ENCODE data around the gene PRICKLE2.

The PRICKLE2 gene

DNA sequence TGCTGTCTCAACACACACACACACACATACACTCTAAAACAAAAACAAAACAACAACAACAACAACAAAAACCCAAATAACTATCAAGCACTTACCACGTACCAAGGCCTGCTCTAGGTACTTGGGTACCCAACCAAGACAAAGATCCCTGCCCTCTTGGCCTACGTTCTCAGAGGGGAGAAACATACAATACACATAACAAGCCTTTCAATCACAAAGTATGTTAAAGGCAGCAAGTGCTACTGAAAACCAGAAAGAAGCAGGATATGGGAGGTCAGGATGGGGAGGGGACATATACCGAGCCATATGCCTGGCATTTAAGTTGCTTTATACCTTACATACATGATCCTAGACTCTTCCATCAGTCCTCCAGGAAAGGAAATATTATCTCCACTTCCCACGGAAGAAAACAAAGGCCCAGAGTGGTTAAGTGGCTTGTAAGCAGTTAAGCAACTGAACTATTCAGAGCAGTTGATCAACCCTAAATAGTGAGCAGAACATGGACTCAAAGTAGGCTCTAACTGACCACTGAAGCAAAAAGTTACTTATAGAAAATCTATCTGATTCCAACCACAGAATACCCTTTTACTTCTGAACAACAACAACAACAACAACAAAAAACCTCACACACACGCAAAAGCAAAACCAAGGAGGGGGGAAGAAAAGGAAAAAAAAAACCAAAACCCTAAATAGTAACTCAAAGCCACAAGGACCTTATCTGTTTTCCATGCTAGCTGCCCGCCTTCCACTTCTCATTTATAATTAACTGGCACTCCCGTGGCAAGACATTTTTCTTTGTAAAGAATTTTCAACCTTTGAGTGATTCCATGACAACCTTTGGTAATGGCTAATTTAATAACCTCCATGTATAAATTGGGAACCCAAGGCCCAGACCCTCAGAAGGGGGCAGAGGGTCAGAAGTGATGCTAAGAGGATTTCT, 21.0 kb downstream of the PRICKLE2 start:
- no peak overlapping the region for H3K4me3 ChIP-seq (ENCODE audit: low read depth, low read length)
- TF ChIP-seq, protein P1, sequence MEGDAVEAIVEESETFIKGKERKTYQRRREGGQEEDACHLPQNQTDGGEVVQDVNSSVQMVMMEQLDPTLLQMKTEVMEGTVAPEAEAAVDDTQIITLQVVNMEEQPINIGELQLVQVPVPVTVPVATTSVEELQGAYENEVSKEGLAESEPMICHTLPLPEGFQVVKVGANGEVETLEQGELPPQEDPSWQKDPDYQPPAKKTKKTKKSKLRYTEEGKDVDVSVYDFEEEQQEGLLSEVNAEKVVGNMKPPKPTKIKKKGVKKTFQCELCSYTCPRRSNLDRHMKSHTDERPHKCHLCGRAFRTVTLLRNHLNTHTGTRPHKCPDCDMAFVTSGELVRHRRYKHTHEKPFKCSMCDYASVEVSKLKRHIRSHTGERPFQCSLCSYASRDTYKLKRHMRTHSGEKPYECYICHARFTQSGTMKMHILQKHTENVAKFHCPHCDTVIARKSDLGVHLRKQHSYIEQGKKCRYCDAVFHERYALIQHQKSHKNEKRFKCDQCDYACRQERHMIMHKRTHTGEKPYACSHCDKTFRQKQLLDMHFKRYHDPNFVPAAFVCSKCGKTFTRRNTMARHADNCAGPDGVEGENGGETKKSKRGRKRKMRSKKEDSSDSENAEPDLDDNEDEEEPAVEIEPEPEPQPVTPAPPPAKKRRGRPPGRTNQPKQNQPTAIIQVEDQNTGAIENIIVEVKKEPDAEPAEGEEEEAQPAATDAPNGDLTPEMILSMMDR (IDR thresholded peaks at IDR 0.05; ENCODE audit: control insufficient read depth, extremely low read depth, insufficient read depth) = no peak
- DNase-seq (ENCODE audit: low read depth) = no peak

DNA sequence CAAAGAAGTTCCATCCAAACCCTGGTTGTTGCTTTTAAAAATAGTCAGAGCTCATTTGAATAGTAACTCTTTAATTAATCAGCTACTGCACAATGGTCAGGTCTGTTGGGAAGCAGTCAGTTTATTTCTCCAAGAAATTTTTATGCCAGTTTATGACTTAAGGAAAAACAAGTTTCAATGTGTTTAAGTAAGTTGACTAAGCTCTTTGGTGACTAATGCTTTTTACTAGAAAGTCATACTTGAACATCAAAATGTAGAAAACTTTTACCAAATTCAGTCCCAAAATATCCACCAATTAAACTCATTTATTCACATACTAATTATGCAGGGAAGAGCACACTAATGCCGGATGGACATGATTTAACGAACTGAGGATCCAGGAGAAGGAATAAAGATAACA, 22.1 kb downstream of the PRICKLE2 start:
- TF ChIP-seq, protein P1 (IDR thresholded peaks at IDR 0.05; ENCODE audit: control insufficient read depth, extremely low read depth, insufficient read depth) = no peak
- no peak overlapping the region for H3K4me3 ChIP-seq (ENCODE audit: low read depth, low read length)
- no peak for DNase-seq (ENCODE audit: low read depth)

DNA sequence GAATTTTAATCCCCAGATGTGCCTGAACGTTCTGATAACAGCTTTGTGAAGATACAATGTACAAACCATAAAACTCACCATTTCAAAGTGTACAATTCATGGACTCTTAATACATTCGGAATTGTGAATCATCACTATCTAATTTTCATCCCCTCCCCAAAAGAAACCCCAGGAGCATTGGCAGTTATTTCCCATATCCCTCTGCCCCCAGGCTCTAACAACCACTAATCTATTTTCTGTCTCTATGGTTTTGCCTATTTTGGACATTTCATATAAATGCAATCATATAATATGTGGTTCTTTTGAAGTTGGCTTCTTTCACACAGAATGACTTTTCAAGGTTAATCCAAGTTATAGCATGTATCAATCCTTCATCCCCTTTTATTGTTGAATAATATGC, 25.3 kb downstream of the PRICKLE2 start:
- H3K4me3 ChIP-seq (ENCODE audit: low read depth, low read length) = no peak overlapping the region
- no peak for DNase-seq (ENCODE audit: low read depth)
- TF ChIP-seq, protein P1 (IDR thresholded peaks at IDR 0.05; ENCODE audit: control insufficient read depth, extremely low read depth, insufficient read depth) = no peak

DNA sequence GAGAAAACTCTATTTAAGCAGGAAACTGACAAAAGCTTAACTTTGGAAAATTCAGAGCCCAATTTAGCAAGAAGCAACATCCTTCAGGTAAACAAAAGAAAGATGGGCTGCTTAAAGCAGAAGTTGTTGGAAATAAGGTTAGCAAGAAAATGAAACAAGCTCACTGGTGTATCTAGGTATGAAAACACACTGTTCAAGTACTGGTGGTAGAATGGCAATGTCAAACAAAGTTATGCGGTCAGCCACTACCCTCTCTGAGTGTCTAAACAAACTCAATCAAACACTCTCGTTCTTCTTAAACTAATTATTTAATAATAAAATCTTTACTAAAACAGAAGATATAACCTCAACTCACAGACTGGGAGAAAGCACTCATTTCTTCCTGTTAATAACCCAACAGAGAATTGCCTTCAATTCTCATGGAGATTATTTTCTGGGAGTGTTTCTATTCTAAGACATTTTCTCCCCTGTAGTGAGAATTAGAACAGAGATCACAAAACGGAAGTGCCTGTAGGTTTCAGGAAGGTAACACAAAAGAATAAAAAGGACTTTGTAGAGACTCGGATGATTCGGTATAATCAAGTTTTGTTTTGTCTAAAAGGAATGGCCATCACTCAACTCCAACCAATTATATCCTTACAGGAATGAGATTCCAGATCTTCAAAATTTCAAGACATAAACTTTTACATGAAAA, 28.9 kb downstream of the PRICKLE2 start:
- TF ChIP-seq, protein P1 (IDR thresholded peaks at IDR 0.05; ENCODE audit: control insufficient read depth, extremely low read depth, insufficient read depth) = no peak
- DNase-seq (ENCODE audit: low read depth) = no peak
- no peak overlapping the region for H3K4me3 ChIP-seq (ENCODE audit: low read depth, low read length)

DNA sequence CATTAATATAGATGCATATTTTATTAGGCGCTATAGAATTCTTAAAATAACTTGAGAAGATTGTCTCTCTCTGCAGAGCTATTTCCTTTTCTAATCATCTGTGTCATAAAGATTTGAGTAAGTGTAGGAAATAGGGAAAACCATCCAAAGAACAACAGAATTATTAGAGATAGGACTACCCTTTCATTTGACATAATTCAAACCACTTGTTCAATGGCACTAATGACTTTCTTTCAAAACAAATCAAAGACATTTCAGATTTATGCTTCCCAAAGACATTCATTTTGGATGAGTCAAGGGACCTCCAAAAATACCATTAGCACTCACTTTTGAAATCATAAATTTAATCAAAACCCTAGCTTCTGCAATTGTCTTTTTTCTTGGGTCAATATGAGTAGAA, 29.5 kb downstream of the PRICKLE2 start:
- TF ChIP-seq, protein P1 (IDR thresholded peaks at IDR 0.05; ENCODE audit: control insufficient read depth, extremely low read depth, insufficient read depth) = no peak
- no peak overlapping the region for H3K4me3 ChIP-seq (ENCODE audit: low read depth, low read length)
- DNase-seq (ENCODE audit: low read depth) = no peak

DNA sequence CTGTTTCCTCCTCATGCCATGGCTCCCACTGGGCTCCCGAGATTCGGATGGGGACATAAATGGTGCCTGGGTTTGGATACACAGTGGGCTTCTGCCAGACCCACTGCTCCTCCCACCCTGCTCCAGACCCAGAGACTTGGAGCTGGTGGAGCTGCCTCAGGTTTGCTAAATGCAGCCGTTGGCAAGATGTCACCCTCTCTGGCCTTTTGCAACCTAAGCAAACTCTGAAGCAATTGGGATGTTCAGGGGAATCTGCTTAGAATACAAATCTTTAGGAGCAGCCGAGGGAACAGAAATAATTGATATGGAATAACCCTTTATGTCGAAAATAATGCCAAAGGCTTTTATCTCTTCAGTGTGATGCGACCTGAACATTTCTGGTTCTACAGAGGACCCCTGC, 33.4 kb downstream of the PRICKLE2 start:
- no peak overlapping the region for H3K4me3 ChIP-seq (ENCODE audit: low read depth, low read length)

More for the DNA sequence above, 33.4 kb downstream of the PRICKLE2 start:
- TF ChIP-seq, protein P1 (IDR thresholded peaks at IDR 0.05; ENCODE audit: control insufficient read depth, extremely low read depth, insufficient read depth) = no peak
- DNase-seq (ENCODE audit: low read depth) = no peak

Data from LNCaP clone FGC (cell line).